Fibroblast of mammary gland (primary cell): ENCODE measurements around the gene TMEM87A.

Source experiments
- DNase-seq: peaks from one replicate; pipeline ENCODE4 v3.0.0-alpha.2; 2010; ENCODE audit warnings: low read depth
- H3K4me3 ChIP-seq: 2 replicates; pipeline ENCODE4 v1.5.1; 2011; ENCODE audit warnings: low read depth, mild to moderate bottlenecking, low read length, moderate library complexity; ENCODE audit not compliant: control insufficient read depth
- CTCF ChIP-seq: conservative IDR thresholded peaks from 2 replicates; pipeline ENCODE4 v1.5.1; 2011; ENCODE audit warnings: low read depth, low read length, inconsistent platforms; ENCODE audit not compliant: control insufficient read depth, insufficient read depth

Gene TMEM87A

DNA sequence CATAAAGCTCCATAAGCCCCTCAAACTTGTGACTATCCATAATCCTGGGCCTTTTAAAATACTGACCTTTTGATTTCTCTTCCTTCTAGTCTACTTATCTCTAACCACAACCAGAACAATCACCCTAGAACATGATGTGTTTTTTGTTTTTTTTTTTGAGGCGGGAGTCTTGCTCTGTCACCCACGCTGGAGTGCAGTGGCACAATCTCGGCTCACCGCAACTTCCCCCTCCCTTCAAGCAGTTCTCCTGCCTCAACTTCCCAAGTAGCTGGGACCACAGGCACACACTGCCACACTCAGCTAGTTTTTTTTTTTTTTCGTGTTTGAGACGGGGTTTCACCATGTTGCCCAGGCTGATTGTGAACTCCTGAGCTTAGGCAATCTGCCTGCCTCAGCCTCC, 90.3 kb downstream of the TMEM87A start:
- H3K4me3 ChIP-seq: no peak overlapping the region
- TF ChIP-seq CTCF: no peak
- DNase-seq: no peak

- DNase-seq: no peak
- no peak for TF ChIP-seq CTCF
- no peak overlapping the region for H3K4me3 ChIP-seq
These were observed 90.8 kb downstream of the TMEM87A start for GRCh38 chr15:42182328-42182886.

- no peak for DNase-seq
- no peak for TF ChIP-seq CTCF
- no peak overlapping the region for H3K4me3 ChIP-seq
These were observed 95.2 kb downstream of the TMEM87A start for GRCh38 chr15:42178056-42178455.

DNA sequence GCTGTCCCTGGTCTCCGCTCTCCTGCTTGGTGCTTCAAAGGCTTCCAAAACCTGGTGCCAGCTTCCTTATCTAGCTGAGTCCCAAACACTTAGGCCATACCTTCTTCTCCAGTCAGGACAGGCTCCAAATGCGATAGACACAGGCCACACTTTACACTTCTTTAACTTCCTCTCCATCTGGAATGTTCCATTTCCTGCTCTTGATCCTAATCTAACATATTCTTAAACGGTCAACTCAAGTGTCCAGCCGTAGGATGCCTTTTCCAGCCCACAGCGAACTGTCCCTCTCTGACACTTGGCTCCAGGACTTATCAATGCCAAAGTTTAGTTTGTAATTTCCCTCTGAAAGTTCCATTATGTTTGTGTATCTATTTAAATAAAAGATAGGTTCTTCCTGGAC, 97.6 kb downstream of the TMEM87A start:
- no peak for DNase-seq
- H3K4me3 ChIP-seq: no peak overlapping the region
- TF ChIP-seq CTCF: no peak

- DNase-seq: no peak
These were observed 100.8 kb downstream of the TMEM87A start for GRCh38 chr15:42172475-42172874.

GRCh38 chr15:42171795-42172194, 101.4 kb downstream of the TMEM87A start:
- H3K4me3 ChIP-seq: no peak overlapping the region
- DNase-seq: no peak
- TF ChIP-seq CTCF: no peak

More at GRCh38 chr15:42172475-42172874, 100.8 kb downstream of the TMEM87A start:
- H3K4me3 ChIP-seq: no peak overlapping the region
- TF ChIP-seq CTCF: no peak

- no peak for TF ChIP-seq CTCF
- DNase-seq: no peak
- H3K4me3 ChIP-seq: no peak overlapping the region
These were observed 102.1 kb downstream of the TMEM87A start for GRCh38 chr15:42171122-42171521.
